NT2/D1 (cell line): Measurements from ENCODE around the gene GEMIN5.
A peak's percentile ranks its signal among the peaks of the same experiment; 100 is the strongest.

Experiments
- DNase-seq: peaks from one replicate; pipeline ENCODE4 v3.0.0-alpha.2; 2011; ENCODE audit warnings: low read depth, low spot score
- H3K27me3 ChIP-seq: 2 replicates; pipeline ENCODE4 v1.6.0; 2011; ENCODE audit warnings: mild to moderate bottlenecking; ENCODE audit not compliant: insufficient read length, insufficient read depth
- H3K36me3 ChIP-seq: 2 replicates; pipeline ENCODE4 v1.6.1; 2011; ENCODE audit warnings: mild to moderate bottlenecking, low read length, mixed read lengths; ENCODE audit not compliant: insufficient read depth, insufficient read length
- H3K4me1 ChIP-seq: 2 replicates; pipeline ENCODE4 v1.5.1; 2011; ENCODE audit not compliant: insufficient read depth, insufficient read length
- H3K4me3 ChIP-seq: 2 replicates; pipeline ENCODE4 v1.5.1; 2011; ENCODE audit warnings: low read depth; ENCODE audit not compliant: insufficient read length
- H3K9ac ChIP-seq: 2 replicates; pipeline ENCODE4 v1.6.0; 2011; ENCODE audit warnings: low read depth; ENCODE audit not compliant: insufficient read length
- H3K9me3 ChIP-seq: 2 replicates; pipeline ENCODE4 v1.5.1; 2011; ENCODE audit warnings: mild to moderate bottlenecking, low read length; ENCODE audit not compliant: insufficient read depth
- SUZ12 ChIP-seq: IDR thresholded peaks from 2 replicates; pipeline ENCODE4 v1.6.1; 2011; ENCODE audit not compliant: insufficient read length, insufficient read depth; ENCODE audit errors: extremely low read depth
- YY1 ChIP-seq: IDR thresholded peaks from 2 replicates; pipeline ENCODE4 v1.6.1; 2011; ENCODE audit not compliant: insufficient read length, insufficient read depth
- ZNF274 ChIP-seq: IDR thresholded peaks from 2 replicates; pipeline ENCODE4 v1.6.1; 2011; ENCODE audit warnings: mild to moderate bottlenecking, low read depth, low read length

Gene GEMIN5

DNA sequence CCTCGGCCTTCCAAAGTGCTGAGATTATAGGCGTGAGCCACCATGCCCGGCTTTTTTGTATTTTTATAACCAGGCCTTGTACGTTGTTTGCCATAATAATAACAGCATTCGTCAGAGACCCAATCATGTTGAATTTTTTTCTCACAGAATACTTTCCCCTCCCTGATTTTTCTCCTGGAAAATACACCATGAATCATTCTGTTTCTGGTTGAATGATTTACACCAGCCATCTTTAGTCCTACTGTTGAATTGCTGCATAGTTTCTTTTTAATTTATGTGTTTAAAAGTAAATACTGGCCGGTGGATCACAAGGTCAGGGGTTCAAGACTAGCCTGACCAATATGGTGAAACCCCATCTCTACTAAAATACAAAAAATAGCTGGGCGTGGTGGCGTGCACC is 76.1 kb downstream of the GEMIN5 start:
- no peaks in the 10 kb centered on the region for H3K4me1 ChIP-seq
- H3K9ac ChIP-seq: no peak overlapping the region
- no peaks in the 10 kb centered on the region for H3K9me3 ChIP-seq
- no peak overlapping the region for H3K4me3 ChIP-seq
- no peaks in the 10 kb centered on the region for H3K27me3 ChIP-seq
- TF ChIP-seq ZNF274 (no peak), YY1 (no peak), SUZ12 (no peak)
- peaks cover 36% of the 10 kb centered on the region for H3K36me3 ChIP-seq
- no peak for DNase-seq

DNA sequence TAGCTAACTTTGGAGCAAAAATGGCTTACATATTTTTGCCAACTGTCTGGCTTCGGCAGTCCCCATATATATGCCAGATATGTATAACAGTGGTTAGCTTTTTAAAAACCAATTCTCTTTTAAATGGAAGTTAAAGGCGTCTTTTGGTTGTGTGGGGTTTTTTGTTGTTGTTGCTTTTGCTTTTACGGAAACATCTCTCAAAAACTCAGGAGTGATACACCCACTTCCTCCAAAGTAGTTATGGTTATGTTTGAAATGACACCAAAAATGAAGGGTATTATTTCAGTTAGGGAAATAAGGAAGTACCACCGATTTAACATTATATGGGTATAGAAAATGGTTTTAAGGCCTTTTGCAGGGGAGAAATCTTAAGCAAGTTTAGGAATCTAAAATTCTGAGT is 77.2 kb downstream of the GEMIN5 start:
- DNase-seq: no peak
- H3K9ac ChIP-seq: no peak overlapping the region
- no peak overlapping the region for H3K4me3 ChIP-seq

DNA sequence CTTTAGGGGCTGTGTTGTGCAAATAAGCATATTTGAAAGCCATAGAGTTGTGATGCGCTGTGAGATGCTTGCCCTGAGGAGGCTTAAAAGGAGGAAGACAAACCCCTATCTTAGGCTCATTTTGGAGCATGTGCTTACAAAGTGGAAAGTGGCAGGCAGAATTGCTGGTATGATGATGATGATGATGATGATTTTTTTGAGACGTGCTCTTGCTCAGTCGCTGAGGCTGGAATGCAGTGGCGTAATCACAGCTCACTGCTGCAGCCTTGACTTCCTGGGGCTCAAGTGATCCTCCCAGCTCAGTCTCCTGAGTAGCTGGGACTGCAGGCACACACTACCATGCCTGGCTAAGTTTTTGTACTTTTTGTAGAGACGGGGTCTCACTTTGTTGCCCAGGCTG is 77.9 kb downstream of the GEMIN5 start:
- Histone ChIP-seq H3K9ac (peak overlapping the region; percentile 68), H3K4me1 (no peaks in the 10 kb centered on the region), H3K36me3 (peaks cover 22% of the 10 kb centered on the region), H3K27me3 (no peaks in the 10 kb centered on the region), H3K9me3 (no peaks in the 10 kb centered on the region), H3K4me3 (peak overlapping the region; percentile 2)
- DNase-seq: no peak
- TF ChIP-seq ZNF274 (no peak), YY1 (no peak)

More for the DNA sequence above, 77.2 kb downstream of the GEMIN5 start:
- Histone ChIP-seq H3K27me3 (no peaks in the 10 kb centered on the region), H3K4me1 (no peaks in the 10 kb centered on the region), H3K36me3 (peaks cover 28% of the 10 kb centered on the region), H3K9me3 (no peaks in the 10 kb centered on the region)
- TF ChIP-seq YY1: no peak
- TF ChIP-seq ZNF274: no peak
- TF ChIP-seq SUZ12: no peak

DNA sequence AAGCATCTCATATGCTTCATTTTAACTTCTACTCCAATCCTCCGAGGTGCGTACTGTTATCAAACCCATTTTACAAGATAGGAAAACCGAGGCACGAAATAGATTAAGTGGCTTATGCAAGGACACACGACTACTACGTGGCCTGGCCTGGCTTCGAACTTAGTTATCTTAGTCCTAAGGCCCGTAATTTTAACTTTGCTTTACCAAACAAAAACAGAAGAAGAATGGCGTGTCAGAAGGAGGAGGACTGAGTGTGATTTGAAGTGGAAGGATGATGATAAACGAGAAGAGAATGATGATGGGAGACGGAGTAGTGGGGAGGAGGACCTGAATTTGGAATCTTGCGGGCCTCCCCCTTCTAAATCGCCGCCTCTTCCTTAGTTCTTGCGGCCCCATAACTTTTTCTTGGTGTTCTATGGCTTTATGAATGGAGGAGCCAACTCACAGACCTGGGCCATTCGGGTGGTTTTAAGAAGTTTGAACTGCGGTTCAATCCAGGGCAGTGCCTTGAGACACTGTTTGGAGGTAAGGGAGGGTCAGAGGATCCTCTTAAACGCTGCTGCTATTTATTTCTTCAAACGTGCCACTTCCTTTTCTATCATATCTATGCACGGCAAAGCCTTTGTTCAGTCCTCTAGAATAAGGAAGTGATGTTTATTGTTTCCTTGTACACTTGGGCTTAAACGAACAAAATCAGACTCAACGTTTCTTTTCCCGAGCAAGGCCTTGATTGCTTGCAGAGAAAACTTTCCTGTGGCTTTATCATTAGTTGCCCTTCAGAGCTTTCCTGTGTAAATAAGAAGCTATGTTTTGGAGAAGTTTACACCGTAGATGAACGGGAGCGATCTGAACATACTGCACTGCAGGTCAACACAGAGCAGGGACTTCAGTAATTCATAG is 78.8 kb downstream of the GEMIN5 start:
- H3K4me3 ChIP-seq: peak overlapping the region; percentile 46
- H3K27me3 ChIP-seq: no peaks in the 10 kb centered on the region
- peak overlapping the region; percentile 88 for H3K9ac ChIP-seq
- H3K9me3 ChIP-seq: no peaks in the 10 kb centered on the region
- DNase-seq: no peak
- H3K4me1 ChIP-seq: no peaks in the 10 kb centered on the region
- peaks cover 16% of the 10 kb centered on the region for H3K36me3 ChIP-seq
- no peak for TF ChIP-seq SUZ12

DNA sequence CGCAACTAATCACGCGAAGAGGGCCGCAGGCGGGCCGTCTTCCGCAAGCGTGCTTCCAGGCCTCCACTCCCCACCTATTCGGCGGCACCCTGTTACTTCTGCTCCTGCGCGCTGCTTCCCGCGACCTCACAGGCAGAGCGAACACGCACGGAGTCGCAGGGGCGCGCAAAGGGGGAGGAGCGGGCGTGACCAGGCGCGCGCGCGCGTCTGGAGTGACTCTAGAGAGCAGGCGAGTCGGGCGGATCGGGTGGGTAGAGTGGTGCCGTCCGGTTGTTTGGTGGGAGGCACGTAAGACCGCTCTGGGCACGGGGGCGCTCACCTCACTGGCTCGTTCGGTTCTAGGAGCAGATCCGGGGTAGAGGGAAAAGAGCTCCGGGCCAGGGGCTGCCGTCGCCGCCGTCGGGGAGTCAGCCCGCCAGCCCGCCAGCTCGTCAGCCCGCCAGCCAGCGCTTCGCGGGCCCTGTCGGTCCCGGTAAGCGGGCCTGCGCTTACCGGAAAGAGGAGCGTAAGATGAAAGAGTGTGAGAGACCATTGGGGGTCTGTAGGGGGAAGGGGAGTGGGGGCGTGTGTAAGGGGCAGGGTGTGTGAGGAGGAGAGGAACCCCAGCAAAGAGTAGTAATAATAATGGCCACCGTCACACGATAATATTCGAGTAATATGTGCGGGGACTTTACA is 79.6 kb downstream of the GEMIN5 start, which contains the start of gene CNOT8:
TSS of gene CNOT8 (plus strand) at position 331 of the 675 bp plus-strand sequence. CDS start 4,652 bp downstream, outside the sequence.
- Histone ChIP-seq H3K36me3 (peaks cover 13% of the 10 kb centered on the region), H3K9me3 (no peaks in the 10 kb centered on the region), H3K9ac (peak within 1 kb of the TSS; percentile 90), H3K4me1 (no peaks in the 10 kb centered on the region), H3K27me3 (no peaks in the 10 kb centered on the region), H3K4me3 (peak within 1 kb of the TSS; percentile 46)
- no peak for TF ChIP-seq ZNF274
- no peak for TF ChIP-seq YY1
- TF ChIP-seq SUZ12: no peak
- peak; percentile 90 for DNase-seq

DNA sequence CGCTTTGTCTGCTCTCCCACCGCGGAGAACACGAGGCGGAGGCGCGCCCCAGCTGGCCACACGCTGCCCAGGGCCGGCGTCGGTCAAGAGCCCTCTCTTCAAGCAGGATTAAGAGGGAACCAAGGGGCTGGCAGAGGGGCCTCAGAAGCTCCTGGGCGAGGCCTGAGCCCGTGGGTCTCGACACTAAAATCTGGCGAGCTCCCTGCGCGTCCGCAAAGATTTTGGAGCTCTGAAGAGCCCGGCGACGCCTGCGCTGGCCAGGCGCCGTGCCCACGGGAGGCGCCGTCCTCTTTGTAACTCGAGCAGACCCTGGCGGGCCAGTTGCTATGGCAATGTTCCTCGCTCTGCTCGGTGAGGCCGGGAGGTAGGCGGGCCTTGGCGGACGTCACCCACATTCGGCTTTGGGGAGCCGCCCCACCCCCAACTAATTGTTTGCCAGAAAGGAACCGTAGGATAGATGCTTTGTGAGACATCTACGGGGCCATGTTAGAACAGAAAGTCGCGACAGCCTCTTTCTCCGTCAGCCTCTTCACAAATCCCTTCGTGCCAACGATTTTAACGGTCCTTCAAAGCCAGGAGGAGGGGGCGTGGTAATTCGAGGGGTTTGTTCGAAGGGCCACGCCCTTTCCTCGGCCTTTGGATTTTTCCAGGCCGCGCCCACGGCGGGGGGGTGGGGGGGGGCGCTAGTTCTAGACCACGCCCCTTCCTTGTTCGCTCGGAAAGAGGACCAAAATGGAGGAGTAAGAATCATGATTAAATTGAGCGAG is 80.3 kb downstream of the GEMIN5 start:
- no peaks in the 10 kb centered on the region for H3K27me3 ChIP-seq
- H3K4me1 ChIP-seq: no peaks in the 10 kb centered on the region
- H3K36me3 ChIP-seq: peaks cover 8% of the 10 kb centered on the region
- peak; percentile 85 for DNase-seq
- no peak for TF ChIP-seq SUZ12
- no peak for TF ChIP-seq ZNF274
- TF ChIP-seq YY1: no peak
- H3K9me3 ChIP-seq: no peaks in the 10 kb centered on the region
- H3K4me3 ChIP-seq: peak overlapping the region; percentile 46
- peak overlapping the region; percentile 90 for H3K9ac ChIP-seq

DNA sequence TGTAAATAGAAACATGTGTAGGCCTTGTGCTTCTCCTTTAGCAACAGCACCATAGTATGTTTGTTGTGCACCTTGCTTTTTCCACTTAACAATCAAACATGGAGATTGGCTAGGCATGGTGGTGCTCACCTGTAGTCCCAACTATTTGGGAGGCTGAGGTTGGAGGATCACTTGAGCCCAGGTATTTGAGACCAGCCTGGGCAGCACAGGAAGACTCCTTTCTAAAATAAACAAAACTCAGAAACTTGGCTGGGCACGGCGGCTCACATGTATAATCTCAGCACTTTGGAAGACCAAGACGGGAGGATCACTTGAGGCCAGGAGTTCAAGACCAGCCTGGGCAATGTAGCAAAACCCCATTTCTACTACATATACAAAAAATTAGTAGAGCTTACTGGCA is 86.7 kb downstream of the GEMIN5 start:
- Histone ChIP-seq H3K4me1 (no peaks in the 10 kb centered on the region), H3K27me3 (no peaks in the 10 kb centered on the region), H3K4me3 (no peak overlapping the region), H3K9me3 (no peaks in the 10 kb centered on the region), H3K36me3 (no peaks in the 10 kb centered on the region), H3K9ac (no peak overlapping the region)
- TF ChIP-seq YY1: no peak
- no peak for DNase-seq
